HG03520 (cell line): ENCODE results near the gene DYNC2H1.

Experiments
- ATAC-seq: cut with Tn5 transposase; IDR thresholded peaks from one replicate; pipeline ENCODE4 v1.9.1; 2021; ENCODE audit warnings: mild to moderate bottlenecking, moderate library complexity; ENCODE audit not compliant: unreplicated experiment

DYNC2H1 gene

DNA sequence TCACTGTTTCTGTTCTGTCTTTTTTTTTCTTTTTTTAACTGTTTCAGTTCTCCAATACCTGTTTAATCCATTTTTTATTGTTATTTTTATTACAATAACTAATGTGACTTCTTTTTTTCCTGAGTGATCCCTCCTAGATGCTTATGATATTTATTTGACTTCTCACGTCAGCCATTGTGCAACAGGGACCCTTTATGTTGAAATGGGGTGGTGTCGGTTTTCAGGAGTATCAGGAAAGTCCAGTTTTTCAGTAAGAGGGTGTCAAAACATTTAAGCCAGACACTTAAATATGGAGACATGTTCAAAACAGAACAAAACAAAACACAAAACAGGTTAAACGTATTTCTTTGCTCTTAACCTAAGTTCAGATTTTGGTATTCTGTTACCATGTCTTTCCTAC is 418.8 kb downstream of the DYNC2H1 start:
- no peak for ATAC-seq

GRCh38 chr11:103528596-103528995 is 419.4 kb downstream of the DYNC2H1 start:
- ATAC-seq: no peak

DNA sequence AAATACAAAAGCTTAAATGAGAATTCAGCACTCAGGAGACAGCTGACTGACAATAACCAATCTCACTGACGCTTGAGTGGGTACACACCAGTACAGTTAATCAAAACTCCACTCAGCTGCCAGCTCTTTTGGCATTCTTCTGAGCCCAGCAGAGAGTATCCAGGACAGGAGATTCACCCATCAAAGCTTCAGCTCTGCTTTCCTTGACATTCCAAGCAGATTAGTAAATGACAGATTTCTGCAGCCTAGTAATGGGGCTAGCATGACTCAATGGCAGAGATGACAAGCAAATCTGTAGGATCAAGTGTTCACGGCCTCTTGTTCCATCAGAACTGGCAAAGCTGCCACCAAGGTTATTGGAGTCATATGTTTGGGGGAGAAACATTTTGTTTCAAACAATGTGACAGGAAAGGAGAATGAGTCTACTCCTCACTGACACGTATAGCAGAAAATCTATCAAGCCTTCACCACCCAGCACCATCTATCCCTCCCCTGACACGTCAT is 420.0 kb downstream of the DYNC2H1 start:
- no peak for ATAC-seq
